ENCODE results near the gene HIP1.

DNA sequence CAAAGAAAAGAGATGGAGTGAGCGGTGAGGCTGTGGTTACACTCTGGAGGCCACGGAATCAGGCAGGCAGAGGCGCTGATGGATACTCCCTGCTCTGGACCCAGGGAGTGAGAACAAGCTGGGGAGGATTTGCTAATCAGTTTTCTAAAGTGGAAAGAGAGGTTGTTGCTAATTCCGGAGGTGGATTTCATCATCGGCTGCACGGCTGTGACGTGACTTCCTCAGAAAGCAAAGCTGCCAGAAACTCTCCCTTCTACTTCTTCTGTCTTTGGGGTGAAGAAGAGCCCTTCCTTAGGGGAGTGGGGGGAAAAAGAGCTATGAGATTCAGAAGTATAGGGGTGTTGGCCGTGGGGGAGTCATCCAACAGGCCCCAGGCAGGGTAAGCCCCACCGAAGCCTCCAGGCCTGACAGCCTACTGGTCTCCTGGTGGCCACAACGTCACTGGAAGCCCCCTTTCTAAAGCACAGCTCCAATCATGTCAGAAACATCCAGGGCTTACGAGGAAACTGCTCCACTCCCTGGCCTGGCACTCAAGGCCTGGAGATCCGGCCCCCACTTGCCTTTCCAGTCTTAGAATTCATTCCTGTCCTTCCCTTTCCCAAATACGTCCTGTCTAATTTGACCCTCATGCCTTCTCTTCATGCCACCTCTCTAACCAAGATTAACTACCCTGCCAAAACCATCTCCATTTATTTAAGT is 114.5 kb downstream of the HIP1 start:
- TF ChIP-seq, protein P1, sequence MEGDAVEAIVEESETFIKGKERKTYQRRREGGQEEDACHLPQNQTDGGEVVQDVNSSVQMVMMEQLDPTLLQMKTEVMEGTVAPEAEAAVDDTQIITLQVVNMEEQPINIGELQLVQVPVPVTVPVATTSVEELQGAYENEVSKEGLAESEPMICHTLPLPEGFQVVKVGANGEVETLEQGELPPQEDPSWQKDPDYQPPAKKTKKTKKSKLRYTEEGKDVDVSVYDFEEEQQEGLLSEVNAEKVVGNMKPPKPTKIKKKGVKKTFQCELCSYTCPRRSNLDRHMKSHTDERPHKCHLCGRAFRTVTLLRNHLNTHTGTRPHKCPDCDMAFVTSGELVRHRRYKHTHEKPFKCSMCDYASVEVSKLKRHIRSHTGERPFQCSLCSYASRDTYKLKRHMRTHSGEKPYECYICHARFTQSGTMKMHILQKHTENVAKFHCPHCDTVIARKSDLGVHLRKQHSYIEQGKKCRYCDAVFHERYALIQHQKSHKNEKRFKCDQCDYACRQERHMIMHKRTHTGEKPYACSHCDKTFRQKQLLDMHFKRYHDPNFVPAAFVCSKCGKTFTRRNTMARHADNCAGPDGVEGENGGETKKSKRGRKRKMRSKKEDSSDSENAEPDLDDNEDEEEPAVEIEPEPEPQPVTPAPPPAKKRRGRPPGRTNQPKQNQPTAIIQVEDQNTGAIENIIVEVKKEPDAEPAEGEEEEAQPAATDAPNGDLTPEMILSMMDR (conservative IDR thresholded peaks at IDR 0.05; ENCODE audit: low read depth, low read length) = no peak
- TF ChIP-seq EZH2 (IDR thresholded peaks at IDR 0.05; ENCODE audit: low read length, unreplicated experiment) = no peak

Measured in PC-3 (cell line).